Measurements from ENCODE around the gene HHIPL1. TPM values are rescaled to one million over a fixed set of nuclear protein-coding genes. Genes with fewer than 3 reads are reported as not detected.

Gene HHIPL1
- total RNA-seq, 1 donor from 2014 or later = 1.4 TPM

DNA sequence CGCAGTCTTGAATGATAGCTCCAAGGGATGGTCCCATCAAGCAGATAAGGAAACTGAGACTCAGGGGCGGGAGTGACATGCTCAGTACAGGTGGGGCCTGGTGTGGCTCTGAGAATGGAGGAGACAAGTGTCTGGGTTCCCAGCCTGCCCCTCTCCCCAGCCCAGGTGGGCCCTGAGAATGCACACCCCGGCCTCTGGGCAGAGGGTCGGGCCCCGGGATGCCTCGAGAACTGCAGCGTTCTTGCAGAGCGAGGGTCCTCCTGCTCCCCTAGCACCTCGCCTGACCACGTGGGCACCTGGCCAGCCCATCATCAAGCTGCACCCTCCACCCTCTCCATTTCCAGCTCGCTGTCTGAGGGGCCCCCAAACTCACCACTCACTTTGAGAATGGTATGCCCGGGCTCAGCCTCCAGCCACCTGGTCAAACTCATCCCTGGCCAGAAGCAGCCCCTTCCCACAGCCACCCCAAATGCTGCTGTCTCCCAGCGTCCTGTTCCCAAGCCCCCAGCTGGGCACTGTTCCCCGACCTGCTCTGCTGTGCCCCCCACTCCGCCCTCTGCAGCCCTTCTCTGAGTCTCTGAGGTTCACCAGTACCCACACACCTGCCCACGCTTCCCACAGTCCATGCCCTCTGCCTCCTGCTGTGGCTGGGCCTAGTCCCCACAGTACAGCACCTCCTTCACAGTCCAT, 83.4 kb downstream of the HHIPL1 start:
- no peak for DNase-seq (ENCODE audit: low read depth in 2 of 2)

DNA sequence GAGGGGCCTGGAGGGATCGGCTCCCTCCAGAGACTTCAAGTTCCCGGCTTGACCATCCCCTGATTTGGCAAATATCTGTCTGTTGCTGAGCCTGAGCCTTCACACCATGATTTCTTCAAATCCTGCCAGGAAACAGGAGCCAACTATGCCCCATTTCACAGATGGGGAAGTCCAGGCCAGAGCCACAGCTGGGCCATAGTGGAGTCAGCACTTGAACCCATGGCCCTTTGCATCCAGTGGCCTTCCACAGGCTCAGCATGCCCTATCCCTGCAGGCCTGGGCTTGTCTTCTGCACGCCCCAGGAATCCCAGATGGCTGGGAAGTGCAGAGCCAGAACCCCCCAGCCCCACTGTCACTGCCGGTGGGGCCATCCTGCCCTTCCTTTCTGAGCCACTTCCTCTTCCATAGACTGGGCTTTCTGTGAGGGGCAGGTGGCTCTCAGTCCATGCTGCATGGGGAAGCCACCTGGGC, 84.1 kb downstream of the HHIPL1 start:
- no peak for DNase-seq (ENCODE audit: low read depth in 2 of 2)

Other genes starting within 250 kb of the HHIPL1 start
- gene SETD3, start 164.3 kb upstream of the HHIPL1 start, total RNA-seq = 43.5 and 47.4 TPM in 2 replicates
- 19.2 and 24.1 TPM in 2 replicates for gene CCNK, start 163.7 kb upstream of the HHIPL1 start, total RNA-seq
- 5.5 and 5.7 TPM in 2 replicates for gene CCDC85C, start 40.9 kb upstream of the HHIPL1 start, total RNA-seq
- gene CYP46A1, start 39.2 kb downstream of the HHIPL1 start, total RNA-seq = 0.13 TPM in 2 replicates
- gene EML1, start 148.3 kb downstream of the HHIPL1 start, total RNA-seq = 29.9 and 35.1 TPM in 2 replicates